ELF-1 (cell line): ENCODE measurements around the gene CATSPERE.
"Not testable (repeated sequence)": the region's sequence is repeated elsewhere in the genome, so short reads cannot be mapped to it uniquely, and the experiment has no call there.

Source experiments
- DNase-seq: peaks from one replicate; pipeline ENCODE4 v3.0.0-alpha.2; 2016; ENCODE audit warnings: low read depth, low spot score

Gene CATSPERE

GRCh38 chr1:244662599-244662998 lies 201.5 kb downstream of the CATSPERE start:
- no peak for DNase-seq

- DNase-seq: no peak
Measured at GRCh38 chr1:244664353-244664752, 203.3 kb downstream of the CATSPERE start.

- DNase-seq: no peak
Measured at GRCh38 chr1:244665771-244666217, 204.7 kb downstream of the CATSPERE start.

GRCh38 chr1:244666672-244667418 lies 205.8 kb downstream of the CATSPERE start:
- DNase-seq: not testable (repeated sequence)

GRCh38 chr1:244667797-244668196 lies 206.7 kb downstream of the CATSPERE start:
- no peak for DNase-seq

- DNase-seq: no peak
Measured at GRCh38 chr1:244672946-244673682, 212.0 kb downstream of the CATSPERE start.

- no peak for DNase-seq
Measured at GRCh38 chr1:244674446-244674845, 213.4 kb downstream of the CATSPERE start.

GRCh38 chr1:244675167-244675566 lies 214.1 kb downstream of the CATSPERE start:
- no peak for DNase-seq

GRCh38 chr1:244678697-244679096 lies 217.6 kb downstream of the CATSPERE start:
- DNase-seq: no peak

GRCh38 chr1:244680667-244681066 lies 219.6 kb downstream of the CATSPERE start:
- DNase-seq: no peak

GRCh38 chr1:244682087-244682486 lies 221.0 kb downstream of the CATSPERE start:
- not testable (repeated sequence) for DNase-seq
